ENCODE measurements around the gene SLC7A5.
"Not testable (repeated sequence)": the region's sequence is repeated elsewhere in the genome, so short reads cannot be mapped to it uniquely, and the experiment has no call there.

SLC7A5 gene

DNA sequence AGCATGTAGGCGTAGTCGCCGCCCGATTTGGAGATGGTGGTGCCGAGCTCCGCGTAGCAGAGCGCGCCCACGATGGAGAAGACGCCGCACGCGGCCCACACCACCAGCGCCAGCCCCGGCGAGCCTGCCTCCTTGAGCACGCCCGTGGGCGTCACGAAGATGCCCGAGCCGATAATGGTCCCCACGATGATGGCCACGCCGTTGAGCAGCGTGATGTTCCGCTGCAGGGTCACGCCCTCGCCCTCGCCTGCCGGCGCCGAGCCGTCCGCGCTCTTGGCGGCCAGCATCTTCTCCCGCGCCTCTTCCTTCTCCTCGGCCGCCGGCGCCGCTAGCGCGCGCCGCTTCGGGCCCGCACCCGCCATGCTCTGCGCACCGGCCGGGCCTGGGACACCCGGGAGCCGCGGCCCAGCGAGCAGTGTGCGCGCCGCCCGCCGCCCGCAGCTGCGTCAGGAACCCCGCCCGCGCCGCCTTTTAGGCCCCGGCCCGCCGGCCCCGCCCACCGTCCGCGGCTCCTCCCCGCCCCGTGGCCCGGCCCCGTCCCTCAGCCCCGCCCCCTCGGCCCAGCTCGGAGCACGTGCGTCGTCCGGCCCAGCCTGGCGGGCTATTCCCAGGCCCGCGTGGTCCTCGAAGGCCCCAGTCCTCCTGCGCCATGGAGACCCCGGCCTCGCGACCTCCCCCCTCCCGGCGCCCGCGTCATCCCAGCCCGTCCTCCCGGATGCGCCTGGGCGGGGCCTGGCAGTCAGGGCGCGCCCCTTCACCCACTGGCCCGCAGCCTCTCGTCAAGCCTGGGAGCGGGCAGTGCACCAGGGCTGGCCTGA is at the start of gene SLC7A5:
Gene SLC7A5 (minus strand): TSS at position 447 of the 818 bp plus-strand sequence. CDS start 85 bp downstream, at position 362.
- DNase-seq (ENCODE audit: low read depth in 3 of 3, low spot score in 1 of 3) = peak; percentile 68 to 94 (median 80)

DNA sequence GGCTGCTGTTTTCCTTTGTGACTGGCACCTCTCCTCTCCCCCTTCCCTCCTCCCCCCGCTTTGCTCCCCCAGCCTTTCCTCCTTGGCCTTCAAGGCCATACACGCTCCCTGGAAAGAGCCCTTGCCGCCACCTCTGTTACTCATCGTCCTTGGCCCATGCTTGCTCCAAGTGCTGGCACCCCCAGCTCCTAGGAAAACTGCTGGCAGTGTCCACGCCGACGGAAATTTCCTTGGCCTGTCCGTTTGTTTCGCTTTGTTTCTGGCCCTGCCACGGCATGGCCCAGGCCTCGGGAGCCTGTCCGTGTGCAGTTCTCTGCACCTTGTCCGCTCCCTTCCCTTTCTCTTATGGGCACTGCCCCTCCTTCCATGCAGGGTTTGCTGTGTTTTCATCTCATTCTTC is 49.0 kb upstream of the SLC7A5 start:
- no peak for DNase-seq (ENCODE audit: low read depth in 3 of 3, low spot score in 1 of 3)

DNA sequence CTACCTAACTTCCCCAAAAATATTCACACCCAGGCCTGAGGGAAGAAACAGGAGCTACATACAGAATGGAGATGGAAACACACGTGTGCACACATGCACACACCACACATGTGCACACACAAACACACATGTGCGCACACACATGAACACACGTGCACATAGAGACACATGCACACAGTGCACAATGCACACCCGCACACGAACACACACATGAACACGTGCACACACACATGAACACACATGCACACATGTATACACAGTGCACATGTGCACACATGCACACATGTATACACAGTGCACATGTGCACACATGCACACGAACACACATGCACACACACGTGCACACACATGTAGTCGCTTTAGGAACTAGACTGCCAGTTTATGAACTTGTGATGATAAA is 48.2 kb upstream of the SLC7A5 start:
- no peak for DNase-seq (ENCODE audit: low read depth in 3 of 3, low spot score in 1 of 3)

DNA sequence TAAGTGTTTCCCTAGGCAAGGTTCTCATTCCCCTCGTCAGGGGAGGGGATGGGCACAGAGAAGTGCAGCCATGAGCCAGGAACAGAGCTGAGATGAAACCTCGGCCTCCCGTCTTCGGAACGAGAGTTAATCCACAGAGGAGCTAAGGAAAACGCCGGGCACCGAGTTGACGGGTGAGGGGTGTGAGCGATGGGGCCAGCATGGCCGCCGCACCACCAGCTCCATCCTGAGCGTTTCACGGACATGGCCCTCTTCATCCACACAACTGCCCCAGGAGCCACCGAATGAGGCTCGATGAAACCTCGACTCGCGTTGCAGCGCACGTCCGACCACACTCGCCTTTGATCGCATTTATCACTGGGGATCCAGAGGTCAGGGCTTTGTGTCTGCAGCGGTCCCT is 45.5 kb upstream of the SLC7A5 start:
- DNase-seq (ENCODE audit: low read depth in 3 of 3, low spot score in 1 of 3) = no peak

DNA sequence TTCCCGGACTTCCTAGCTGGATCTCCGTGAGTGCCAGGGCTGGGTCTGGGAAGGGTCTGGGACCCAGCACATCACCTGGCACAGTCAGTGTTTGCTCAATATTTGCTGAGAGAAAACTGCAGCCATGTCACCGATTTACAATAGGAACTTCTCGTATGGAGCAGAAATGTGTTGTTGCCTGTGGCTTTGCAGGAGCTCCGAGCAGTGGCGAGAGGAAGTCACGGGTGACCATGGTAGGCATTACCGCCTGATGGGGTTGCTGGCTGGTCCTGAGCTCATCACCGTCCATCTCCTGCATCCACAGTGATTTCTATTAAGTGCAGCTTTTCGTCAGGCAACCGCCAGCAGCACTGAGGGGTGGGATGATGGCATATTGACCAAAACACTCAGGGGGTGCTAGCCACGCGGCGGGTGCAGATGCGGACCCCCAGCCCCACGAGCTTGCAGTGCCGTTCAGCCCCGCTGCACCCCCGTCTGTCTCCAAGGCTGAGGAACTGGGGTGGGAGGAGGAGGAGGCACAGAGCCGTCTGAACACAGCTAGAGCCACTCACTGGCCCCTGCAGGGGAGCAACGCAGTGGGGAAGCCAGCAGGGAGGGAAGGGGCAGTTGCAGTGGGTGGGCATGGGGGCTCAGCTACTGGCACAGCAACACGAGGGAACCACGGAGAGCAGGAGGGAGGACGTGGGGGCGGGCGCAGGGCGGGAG is 44.9 kb upstream of the SLC7A5 start:
- DNase-seq (ENCODE audit: low read depth in 3 of 3, low spot score in 1 of 3) = not testable (repeated sequence)

DNA sequence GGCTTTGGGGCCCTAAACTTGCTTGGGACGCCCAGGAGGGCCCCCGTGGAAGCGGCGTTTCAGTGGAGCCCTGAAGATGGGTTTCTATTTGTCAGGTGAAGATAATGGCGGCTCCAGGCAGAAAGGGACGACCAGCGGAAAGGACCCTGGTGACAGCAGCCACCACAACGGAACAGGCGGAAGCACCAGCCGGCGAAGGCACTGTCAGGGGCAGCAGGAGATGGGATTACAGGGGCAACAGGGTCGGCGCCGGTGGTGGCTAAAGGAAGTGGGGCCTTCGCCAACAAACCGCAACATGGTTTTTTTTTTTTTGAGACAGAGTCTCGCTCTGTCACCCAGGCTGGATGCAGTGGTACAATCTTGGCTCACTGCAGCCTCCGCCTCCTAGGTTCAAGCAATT is 43.4 kb upstream of the SLC7A5 start:
- not testable (repeated sequence) for DNase-seq (ENCODE audit: low read depth in 3 of 3, low spot score in 1 of 3)

DNA sequence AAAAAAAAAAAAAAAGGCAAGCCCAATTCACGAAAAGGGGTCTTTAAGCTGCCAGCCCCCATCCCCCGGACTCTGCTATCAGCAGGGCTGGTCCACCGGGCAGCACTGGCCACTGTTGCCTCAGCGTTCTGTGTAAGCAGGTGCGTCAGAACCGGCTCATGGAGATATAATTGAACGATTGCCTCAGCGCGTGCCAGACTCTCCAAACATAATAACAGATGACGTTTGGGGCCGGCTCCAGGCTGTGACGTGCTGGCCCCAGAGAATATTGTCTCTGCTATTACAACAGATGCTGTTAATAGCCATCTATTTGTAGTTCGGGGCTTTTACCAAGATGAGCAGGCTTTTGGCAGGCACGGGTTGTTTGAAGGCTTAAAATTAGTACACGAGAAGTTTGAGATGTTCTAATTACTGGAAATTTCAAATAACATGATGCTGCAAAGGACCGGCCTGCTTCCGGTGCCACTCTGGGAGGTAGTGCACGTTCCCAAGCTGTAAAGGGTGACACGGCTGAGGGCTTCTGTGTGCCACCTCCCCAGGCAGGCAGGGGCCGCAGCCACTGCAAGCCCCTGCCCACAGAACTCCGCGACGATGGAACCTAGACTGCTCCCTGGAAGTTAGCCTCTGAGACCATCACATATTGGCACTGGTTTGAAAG is 41.9 kb upstream of the SLC7A5 start:
- not testable (repeated sequence) for DNase-seq (ENCODE audit: low read depth in 3 of 3, low spot score in 1 of 3)

DNA sequence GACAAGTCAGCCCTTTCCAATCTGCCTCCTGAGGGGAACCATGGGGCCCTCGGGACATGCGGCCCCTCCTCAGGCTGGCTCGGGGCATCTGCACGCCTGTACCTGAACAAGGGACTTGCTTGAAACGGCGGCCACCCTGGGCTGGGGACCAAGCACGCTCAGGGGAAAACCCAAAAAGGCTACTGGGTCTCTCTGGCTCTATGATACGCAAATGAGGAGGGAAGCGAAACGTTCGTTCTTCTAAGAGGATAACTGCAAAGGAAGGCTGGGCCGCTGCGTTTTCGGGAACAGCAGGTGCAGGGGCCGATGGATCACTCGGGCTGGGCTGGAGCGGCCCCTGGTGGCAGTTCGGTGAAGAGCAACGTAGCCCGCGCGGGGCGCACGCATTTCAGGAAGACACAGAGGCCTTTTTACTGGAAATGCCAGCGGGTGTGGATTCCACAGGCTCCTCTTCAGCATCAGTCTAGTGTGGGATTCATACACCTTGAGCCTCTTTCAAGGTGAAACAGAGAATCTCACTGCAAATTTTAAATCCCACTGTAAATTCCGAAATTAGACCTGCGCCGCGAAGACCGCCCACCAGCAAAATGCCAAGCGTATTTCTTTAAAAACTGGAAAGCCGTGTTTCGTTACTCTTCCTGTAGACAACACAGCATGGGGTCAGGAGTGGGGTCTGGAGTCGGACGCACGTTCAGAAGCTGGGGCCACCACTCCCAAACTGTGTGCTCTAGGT is 40.1 kb upstream of the SLC7A5 start:
- DNase-seq (ENCODE audit: low read depth in 3 of 3, low spot score in 1 of 3) = peak; percentile 33 to 91 (median 70)

DNA sequence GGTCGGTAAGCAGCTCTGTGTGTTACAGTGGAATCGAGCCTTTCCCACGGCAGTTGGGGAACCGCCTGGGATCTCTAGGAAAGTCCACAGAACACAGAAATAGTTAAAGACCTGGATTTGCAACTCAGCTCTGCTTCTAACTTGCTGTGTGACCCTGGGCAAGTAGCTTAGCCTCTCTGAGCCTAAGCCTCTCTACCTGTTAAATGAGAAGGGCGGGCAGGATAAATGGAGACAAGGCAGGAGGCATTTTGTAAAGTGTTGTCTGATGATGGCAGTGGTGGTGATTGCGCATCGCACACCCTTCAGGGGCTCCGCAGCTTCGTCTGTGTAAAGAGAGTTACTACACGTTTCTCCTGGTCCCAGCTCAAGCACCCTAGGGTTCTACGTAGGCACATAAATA is 38.8 kb upstream of the SLC7A5 start:
- DNase-seq (ENCODE audit: low read depth in 3 of 3, low spot score in 1 of 3) = not testable (repeated sequence)

DNA sequence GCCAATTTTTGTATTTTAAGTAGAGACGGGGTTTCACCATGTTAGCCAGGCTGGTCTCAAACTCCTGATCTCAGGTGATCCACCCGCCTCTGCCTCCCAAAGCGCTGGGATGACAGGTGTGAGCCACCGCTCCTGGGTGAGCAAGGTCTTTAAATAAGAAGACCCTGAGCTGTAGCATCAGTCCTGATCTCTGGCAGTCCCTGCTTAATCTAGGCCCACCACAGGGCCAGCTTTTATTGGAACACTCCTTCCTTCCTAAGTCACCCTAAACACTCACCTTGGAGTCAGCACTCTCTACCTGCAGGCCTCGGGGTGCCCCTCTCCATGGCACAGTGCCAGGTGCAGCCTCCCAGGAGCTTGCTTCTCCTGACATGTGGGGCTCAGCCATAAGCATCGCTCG is 36.2 kb upstream of the SLC7A5 start:
- DNase-seq (ENCODE audit: low read depth in 3 of 3, low spot score in 1 of 3) = not testable (repeated sequence)

DNA sequence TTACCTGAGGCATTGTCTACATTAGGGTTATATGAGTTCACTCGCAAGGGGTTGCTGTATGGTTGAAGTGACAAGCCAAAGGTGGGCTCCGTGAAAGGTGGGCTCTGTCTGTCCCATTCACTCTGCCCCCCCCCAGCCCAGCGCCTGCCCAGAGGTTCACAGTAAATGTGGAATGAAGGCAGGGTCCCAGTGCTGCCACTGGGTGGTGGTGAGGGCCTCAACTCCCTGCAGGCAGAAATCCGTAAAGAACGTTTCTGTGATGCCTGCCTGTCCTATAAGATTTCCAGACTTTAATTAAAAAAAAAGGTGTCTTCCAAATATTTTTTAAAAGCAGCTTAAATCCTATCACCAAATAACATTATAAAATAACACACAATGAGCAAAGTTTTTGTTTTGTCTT is 35.7 kb upstream of the SLC7A5 start:
- not testable (repeated sequence) for DNase-seq (ENCODE audit: low read depth in 3 of 3, low spot score in 1 of 3)

DNA sequence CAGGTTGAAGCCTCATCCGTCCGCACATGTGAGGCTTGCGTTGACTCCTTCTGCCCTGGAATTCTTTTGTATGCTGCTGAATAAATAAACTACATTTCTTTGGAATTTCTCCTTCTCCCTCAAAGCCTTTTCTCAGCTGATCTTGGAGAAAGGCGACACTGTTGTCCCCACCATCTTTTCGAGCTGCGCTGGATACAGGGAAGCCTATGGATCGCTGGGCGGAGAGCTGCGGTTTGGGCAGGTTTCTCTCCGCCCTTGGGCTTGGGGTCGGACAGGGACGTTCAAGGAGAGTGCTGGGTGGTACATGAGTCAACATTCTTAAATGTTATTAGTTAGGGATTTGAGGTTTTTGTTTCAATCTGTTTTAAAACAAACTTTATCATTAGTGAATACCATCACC is 31.2 kb upstream of the SLC7A5 start:
- DNase-seq (ENCODE audit: low read depth in 3 of 3, low spot score in 1 of 3) = not testable (repeated sequence)

DNA sequence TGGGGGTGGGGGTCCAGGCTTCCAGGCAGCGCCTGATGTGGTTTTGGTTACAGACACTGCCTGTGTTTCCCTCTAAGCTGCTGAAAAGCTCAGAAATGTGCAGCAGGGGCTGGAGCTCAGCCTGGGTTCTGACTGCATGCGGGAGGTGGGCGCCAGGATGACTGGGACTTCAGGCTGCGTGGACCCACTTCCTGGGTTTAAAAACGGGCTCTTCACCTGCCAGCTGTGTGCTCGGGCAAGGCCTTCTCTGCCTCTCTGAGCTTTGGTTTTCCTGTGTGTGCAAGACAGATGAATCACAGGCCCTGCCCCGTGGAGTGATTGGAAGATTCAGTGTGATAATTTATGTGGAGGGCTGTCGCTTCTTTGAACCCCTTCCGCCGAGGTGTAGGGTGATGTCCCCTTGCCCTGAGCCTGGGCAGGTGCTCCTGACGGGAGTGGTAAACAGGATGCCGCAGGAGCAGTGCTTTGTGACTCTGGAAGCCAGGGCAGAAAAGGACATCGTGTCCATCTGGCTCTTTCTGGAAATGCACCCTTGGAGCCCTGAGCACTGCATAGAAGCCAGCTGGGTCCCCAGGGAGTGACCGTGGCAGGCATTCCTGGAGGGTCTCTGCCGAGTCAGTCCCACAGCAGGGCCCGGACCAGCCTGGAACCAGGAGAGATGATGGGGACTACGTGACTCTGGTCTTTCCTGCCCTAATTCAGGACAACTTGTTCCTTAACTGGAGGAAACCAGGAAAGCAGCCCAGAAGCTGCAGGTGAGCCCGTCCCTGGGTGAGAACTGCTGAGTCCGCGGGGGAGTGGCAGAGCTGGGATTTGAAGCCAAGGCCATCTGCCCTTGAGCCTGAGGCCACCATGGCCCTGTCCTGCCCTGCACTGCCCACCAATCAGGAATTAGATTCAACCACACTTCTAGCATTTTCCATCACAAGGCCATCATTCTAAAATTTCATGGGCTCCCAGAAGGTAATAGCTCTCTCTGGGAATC is 28.5 kb upstream of the SLC7A5 start:
- peak in 1 of 3 donors; percentile 31 for DNase-seq (ENCODE audit: low read depth in 3 of 3, low spot score in 1 of 3)

DNA sequence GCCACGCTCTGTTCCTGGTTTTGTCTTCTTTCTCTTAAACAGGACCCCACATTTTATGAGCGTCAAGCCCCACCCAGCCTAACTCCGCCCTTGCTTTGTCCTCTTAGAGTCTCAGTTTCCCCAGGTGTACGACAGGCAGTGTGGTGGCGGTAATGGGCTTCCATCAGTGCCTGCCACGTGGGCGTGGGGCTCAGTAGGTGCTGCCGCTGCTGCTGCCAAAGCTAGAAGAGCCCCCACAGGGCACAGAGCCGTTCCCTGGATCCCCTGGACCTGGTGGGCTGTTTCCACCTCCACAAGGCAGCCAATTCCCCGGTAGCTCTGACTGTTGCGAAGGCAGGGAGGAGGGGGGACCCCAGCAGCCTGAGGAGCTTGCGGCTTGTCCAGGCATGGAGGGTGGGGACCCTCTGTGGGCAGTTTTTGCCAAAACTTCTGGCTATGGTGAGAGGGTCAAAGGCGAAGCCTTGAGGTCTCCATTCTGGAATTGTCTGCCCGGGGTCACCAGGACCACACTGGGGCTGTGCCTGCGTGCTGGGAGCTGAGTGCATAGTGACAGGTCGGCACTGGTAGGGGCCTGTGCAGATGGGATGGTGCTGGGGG is 27.7 kb upstream of the SLC7A5 start:
- not testable (repeated sequence) for DNase-seq (ENCODE audit: low read depth in 3 of 3, low spot score in 1 of 3)

DNA sequence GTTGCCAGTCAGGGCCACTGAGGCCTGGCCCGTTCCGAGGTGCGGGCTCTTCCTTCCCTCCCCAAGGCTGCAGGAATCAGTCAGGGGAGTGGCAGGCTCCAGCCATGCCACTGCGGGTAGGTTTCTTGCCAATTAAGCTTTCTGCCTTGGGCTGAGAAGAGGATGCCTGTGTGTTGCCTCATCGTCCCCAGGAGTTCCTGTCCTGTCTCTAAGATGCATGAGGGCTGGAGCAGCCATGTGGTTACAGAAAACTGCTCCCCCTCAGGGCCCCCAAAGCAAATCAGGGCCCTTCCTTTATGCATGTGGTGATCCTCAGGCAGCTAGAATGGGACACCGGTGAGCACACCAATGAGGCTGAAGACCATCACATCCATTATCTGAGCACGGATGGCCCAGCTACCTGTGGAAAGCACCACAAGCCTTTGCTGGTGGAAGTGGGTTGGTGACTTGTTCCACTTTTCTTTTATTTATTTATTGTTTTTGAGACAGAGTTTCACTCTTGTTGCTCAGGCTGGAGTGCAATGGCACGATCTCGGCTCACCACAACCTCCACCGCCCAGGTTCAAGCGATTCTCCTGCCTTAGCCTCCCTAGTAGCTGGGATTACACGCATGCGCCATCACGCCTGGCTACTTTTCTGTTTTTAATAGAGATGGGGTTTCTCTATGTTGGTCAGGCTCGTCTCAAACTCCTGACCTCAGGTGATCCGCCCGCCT is 27.0 kb upstream of the SLC7A5 start:
- DNase-seq (ENCODE audit: low read depth in 3 of 3, low spot score in 1 of 3) = not testable (repeated sequence)

DNA sequence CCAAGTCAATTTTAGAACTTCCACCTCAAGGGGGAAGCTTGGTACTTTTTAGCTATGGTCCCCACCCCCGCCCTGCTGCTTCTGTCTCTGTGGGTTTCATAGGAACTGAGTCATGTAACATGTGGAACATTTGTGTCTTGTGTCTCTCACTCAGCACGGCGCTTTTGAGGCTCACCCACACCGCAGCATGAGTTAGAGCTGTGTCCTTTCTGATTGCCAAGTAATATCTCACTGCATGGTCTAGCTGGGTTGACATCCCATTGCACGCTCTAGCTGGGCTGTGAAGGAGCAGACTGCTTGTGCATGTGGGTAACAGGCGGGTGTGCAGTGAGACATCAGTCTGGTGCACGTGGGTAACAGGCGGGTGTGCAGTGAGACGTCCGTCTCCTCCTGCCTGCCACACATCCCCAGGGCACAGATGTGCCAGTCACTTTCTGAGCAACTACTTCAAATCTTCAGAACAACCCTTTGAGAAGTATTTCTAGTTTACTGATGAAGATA is 26.4 kb upstream of the SLC7A5 start:
- DNase-seq (ENCODE audit: low read depth in 3 of 3, low spot score in 1 of 3) = peak; percentile 35 to 57 (median 55)

DNA sequence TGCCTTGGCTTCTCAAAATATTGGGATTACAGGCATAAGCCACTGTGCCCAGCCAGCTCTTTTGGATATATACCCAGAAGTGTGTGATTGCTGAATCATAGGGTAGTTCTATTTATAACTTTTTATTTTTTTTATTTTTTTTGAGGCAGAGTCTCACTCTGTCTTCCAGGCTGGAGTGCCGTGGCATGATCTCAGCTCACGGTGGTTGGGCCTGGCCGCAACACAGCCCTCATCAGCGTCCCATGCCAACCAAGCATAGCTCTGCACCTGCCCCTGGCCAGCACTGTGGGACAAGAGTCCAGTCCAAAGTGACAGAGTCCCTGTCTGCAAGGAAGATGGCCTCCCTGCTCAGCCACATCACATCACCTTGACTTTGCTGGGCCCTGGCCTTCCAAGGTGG is 24.7 kb upstream of the SLC7A5 start:
- DNase-seq (ENCODE audit: low read depth in 3 of 3, low spot score in 1 of 3) = not testable (repeated sequence)

DNA sequence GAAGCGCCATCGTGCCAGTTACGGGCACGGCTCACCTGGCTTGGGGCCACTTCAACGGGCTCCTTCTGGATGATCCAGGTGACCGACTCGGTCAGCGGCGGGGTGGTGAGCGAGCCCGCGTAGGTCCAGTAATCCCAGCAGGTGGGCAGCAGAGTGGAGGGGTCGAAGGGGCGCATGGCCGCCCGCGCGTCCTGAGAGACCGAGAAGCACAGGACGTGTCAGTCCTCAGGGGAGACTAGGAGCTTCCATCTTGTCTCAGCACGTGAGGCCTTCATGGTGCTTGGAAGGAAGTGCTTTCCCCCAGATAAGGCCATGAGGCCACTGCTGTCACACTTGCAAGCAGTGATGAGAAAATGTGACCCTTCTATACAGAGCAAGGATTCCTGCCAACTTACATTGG is 22.5 kb upstream of the SLC7A5 start:
- DNase-seq (ENCODE audit: low read depth in 3 of 3, low spot score in 1 of 3) = no peak

DNA sequence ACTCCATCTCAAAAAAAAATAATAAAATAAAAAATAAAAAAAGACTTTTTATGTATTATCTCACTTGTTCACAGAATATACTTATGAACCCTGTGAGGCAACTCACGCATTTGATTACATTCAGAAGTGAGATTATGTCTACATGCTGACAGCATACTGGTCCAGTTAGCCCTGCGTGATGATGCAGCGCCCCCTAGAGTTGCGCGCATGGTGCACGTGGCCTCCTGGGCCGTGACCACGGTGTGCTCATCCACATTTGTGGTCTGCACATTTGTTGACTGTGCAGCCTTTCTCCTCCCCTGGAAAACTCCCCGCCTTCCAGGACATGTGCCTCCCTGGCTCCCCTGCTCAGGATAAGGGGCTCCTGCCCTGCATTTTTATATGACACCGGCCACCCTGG is 20.5 kb upstream of the SLC7A5 start:
- not testable (repeated sequence) for DNase-seq (ENCODE audit: low read depth in 3 of 3, low spot score in 1 of 3)
